Prostate gland (tissue), 2 donors: ENCODE data around the gene HOXB7.

ENCODE experiments used
- CTCF ChIP-seq, 4 experiments: fragments of 200-600 bp in 2 of 4; fragments of 450-650 bp in 2 of 4; sonication (generic) in 2 of 4; IDR thresholded peaks; 1 replicate in 3 of 4; 2 replicates in 1 of 4; pipeline ENCODE4 v1.5.1; 2016 to 2019; ENCODE audit warnings: antibody characterized with exemption in 4 of 4, mild to moderate bottlenecking in 2 of 4, moderate library complexity in 2 of 4
- POLR2AphosphoS5 ChIP-seq: sonication (generic); formaldehyde crosslinking; IDR thresholded peaks from one replicate; pipeline ENCODE4 v1.6.1; 2017; ENCODE audit warnings: antibody characterized with exemption

- TF ChIP-seq CTCF (IDR thresholded peaks at IDR 0.05) (no peak), POLR2AphosphoS5 (no peak)
Measured at GRCh38 chr17:48584223-48584741, 26.5 kb downstream of the HOXB7 start.
